Breast epithelium (tissue), 3 donors: ENCODE results near the gene SAMD8.

Experiments used
- CTCF ChIP-seq, 3 donors: fragments of 450-650 bp; IDR thresholded peaks; one replicate each; pipeline ENCODE4 v1.5.1; 2016 to 2017; ENCODE audit warnings: antibody characterized with exemption in 3 of 3, mild to moderate bottlenecking in 3 of 3, moderate library complexity in 3 of 3
- POLR2A ChIP-seq: fragments of 450-650 bp; IDR thresholded peaks from one replicate; pipeline ENCODE4 v1.6.1; 2016; ENCODE audit warnings: antibody characterized with exemption, mild to moderate bottlenecking, moderate library complexity

- TF ChIP-seq POLR2A = peak; percentile 30
- no peak for TF ChIP-seq CTCF (IDR thresholded peaks at IDR 0.05)
Observed at GRCh38 chr10:75209921-75210281, 98.4 kb downstream of the SAMD8 start.
